K562 (cell line): ENCODE data around the gene C21orf58.

Source experiments
- HCFC1 ChIP-seq: IDR thresholded peaks from 2 replicates; pipeline ENCODE4 v1.6.1; 2012; ENCODE audit warnings: low read depth, low read length, improper control_type of control experiment
- RCOR1 ChIP-seq, 2 experiments: IDR thresholded peaks; 2 replicates each; pipeline ENCODE4 v1.6.1; 2012; ENCODE audit warnings: low read depth in 2 of 2, low read length in 2 of 2, borderline replicate concordance in 1 of 2, improper control_type of control experiment in 1 of 2
- SMAD2 ChIP-seq: fragments of 150-350 bp; IDR thresholded peaks from 2 replicates; pipeline ENCODE4 v1.6.1; 2014; ENCODE audit warnings: low read depth, mild to moderate bottlenecking, low read length
- TARDBP ChIP-seq: fragments of 450-650 bp; IDR thresholded peaks from 2 replicates; pipeline ENCODE4 v1.6.1; 2016
- ZNF121 ChIP-seq: sonication (generic); formaldehyde crosslinking; conservative IDR thresholded peaks from 2 replicates; pipeline ENCODE4 v1.8.0; 2022; ENCODE audit warnings: missing genetic modification reagents
- ZNF354B ChIP-seq: fragments of 250-450 bp; sonication (Bioruptor Pico); IDR thresholded peaks from 2 replicates; pipeline ENCODE4 v1.4.0; 2020

GRCh38 chr21:46336603-46337002 is 12.9 kb upstream of the C21orf58 start:
- TF ChIP-seq ZNF121 (CRISPR knock-in tag) (no peak), TARDBP (no peak), ZNF354B (CRISPR knock-in tag) (no peak), RCOR1 (IDR thresholded peaks at IDR 0.05; ENCODE audit: borderline replicate concordance in 1 of 2, low read depth in 2 of 2, low read length in 2 of 2) (no peak), HCFC1 (no peak), SMAD2 (no peak)
